Measurements from ENCODE around the gene RUVBL1. TPM values are rescaled to one million over a fixed set of nuclear protein-coding genes. Genes with fewer than 3 reads are reported as not detected.

Gene RUVBL1
- polyA plus RNA-seq, 6 donors from 2014 or later, result 24.4 to 60.7 (median 51.2) TPM

DNA sequence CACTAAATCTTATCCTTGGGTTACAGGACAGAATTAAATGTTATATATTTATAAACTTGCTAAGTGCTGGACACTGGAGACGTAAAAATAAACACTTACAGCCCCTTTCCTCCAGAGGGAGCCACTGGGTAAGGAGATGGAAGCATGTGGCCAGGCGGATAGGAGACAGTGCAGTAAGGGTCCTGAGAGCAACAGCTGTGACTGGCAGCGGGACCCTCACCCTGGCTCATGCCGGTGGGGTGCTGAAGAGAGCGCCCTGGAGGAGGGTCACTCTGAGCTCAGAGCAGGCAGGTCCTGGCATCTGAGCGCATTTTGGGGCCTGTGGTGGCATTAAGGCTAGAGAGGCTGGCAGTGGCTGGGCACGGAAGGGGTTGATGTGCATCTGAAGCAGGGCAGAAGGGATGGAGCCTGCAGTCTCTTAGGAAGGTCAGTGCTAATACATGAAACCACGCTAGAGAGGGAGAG lies 55.4 kb downstream of the RUVBL1 start:
- DNase-seq, result peak; percentile 33
- Mint-ChIP-seq H3K4me1 (peaks cover 0 to 9% (median 4%) of the 10 kb centered on the region in 3 donors), H3K27me3 (no peaks in the 10 kb centered on the region), H3K9me3 (no peaks in the 10 kb centered on the region), H3K4me3 (peak overlapping the region in 1 of 8 donors; percentile 37), H3K27ac (peak overlapping the region in 2 of 6 donors; percentile 23 to 85), H3K36me3 (peaks cover 26 to 37% of the 10 kb centered on the region in 2 donors)
- ATAC-seq (ENCODE audit: low read depth in 2 of 2), result peak; percentile 40 to 55

DNA sequence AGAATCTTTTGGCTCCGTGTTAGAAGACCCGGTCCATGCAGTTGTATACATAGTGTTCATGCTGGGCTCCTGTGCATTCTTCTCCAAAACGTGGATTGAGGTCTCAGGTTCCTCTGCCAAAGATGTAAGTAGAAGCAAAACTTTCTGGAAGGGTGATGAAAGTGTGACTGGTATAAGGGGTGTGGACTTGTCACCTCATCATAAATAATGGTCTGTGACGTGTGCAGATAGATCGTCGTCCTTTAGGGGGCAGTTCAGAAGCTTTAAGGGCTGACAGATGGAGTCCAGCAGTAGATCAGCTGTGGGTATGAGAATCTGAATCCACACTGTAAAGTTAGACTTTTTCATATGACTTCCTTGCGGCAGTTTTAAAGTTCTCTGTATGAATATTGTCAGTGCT lies 56.1 kb downstream of the RUVBL1 start:
- Mint-ChIP-seq H3K27ac (peak overlapping the region in 1 of 6 donors; percentile 44), H3K4me3 (no peak overlapping the region), H3K27me3 (no peaks in the 10 kb centered on the region), H3K4me1 (peaks cover 0 to 9% (median 4%) of the 10 kb centered on the region in 3 donors), H3K36me3 (peaks cover 26 to 38% of the 10 kb centered on the region in 2 donors), H3K9me3 (no peaks in the 10 kb centered on the region)
- DNase-seq (no peak), ATAC-seq (ENCODE audit: low read depth in 2 of 2) (no peak)

- no peak overlapping the region for H3K27ac Mint-ChIP-seq
- no peak for ATAC-seq (ENCODE audit: low read depth in 2 of 2)
- peaks cover 31 to 46% of the 10 kb centered on the region in 2 donors for H3K36me3 Mint-ChIP-seq
- DNase-seq, result no peak
- H3K4me3 Mint-ChIP-seq, result no peak overlapping the region
- H3K4me1 Mint-ChIP-seq, result peaks cover 0 to 15% (median 4%) of the 10 kb centered on the region in 3 donors
- H3K9me3 Mint-ChIP-seq, result no peaks in the 10 kb centered on the region
- no peaks in the 10 kb centered on the region for H3K27me3 Mint-ChIP-seq
These were observed 56.9 kb downstream of the RUVBL1 start for GRCh38 chr3:128066676-128067075.

GRCh38 chr3:128066114-128066513 lies 57.5 kb downstream of the RUVBL1 start:
- Mint-ChIP-seq H3K4me3 (no peak overlapping the region), H3K4me1 (peaks cover 0 to 18% (median 4%) of the 10 kb centered on the region in 3 donors), H3K36me3 (peaks cover 36 to 51% of the 10 kb centered on the region in 2 donors), H3K27me3 (no peaks in the 10 kb centered on the region), H3K27ac (no peak overlapping the region), H3K9me3 (no peaks in the 10 kb centered on the region)
- DNase-seq (no peak), ATAC-seq (ENCODE audit: low read depth in 2 of 2) (no peak)

DNA sequence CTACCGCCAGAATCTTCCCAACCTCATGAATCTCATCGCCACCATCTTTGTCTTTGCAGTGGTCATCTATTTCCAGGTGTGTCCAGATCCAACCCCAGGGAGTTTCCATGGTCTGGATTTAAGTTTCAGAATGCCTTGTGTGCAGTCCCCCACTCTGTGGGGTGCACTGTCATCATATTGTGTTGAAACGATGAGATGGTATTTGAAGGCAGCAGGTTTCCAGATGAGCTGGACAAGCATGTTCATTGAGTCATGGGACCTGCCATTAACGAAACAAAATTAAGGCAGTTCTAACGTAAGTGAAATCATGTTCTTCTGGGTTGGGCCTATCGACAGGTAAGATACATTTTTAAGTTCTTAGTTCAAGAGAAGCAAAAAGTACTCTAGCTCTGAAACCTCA lies 58.6 kb downstream of the RUVBL1 start:
- Mint-ChIP-seq H3K4me1 (peaks cover 0 to 12% (median 4%) of the 10 kb centered on the region in 3 donors), H3K27ac (peak overlapping the region in 1 of 6 donors; percentile 35), H3K27me3 (no peaks in the 10 kb centered on the region), H3K36me3 (peaks cover 48 to 62% of the 10 kb centered on the region in 2 donors), H3K4me3 (no peak overlapping the region), H3K9me3 (no peaks in the 10 kb centered on the region)
- DNase-seq (no peak), ATAC-seq (ENCODE audit: low read depth in 2 of 2) (no peak)

GRCh38 chr3:128063865-128064264 lies 59.7 kb downstream of the RUVBL1 start:
- peaks cover 0 to 12% (median 4%) of the 10 kb centered on the region in 3 donors for H3K4me1 Mint-ChIP-seq
- DNase-seq (no peak), ATAC-seq (ENCODE audit: low read depth in 2 of 2) (no peak)
- no peak overlapping the region for H3K27ac Mint-ChIP-seq
- H3K9me3 Mint-ChIP-seq, result no peaks in the 10 kb centered on the region
- H3K27me3 Mint-ChIP-seq, result no peaks in the 10 kb centered on the region
- no peak overlapping the region for H3K4me3 Mint-ChIP-seq
- peaks cover 51 to 68% of the 10 kb centered on the region in 2 donors for H3K36me3 Mint-ChIP-seq

DNA sequence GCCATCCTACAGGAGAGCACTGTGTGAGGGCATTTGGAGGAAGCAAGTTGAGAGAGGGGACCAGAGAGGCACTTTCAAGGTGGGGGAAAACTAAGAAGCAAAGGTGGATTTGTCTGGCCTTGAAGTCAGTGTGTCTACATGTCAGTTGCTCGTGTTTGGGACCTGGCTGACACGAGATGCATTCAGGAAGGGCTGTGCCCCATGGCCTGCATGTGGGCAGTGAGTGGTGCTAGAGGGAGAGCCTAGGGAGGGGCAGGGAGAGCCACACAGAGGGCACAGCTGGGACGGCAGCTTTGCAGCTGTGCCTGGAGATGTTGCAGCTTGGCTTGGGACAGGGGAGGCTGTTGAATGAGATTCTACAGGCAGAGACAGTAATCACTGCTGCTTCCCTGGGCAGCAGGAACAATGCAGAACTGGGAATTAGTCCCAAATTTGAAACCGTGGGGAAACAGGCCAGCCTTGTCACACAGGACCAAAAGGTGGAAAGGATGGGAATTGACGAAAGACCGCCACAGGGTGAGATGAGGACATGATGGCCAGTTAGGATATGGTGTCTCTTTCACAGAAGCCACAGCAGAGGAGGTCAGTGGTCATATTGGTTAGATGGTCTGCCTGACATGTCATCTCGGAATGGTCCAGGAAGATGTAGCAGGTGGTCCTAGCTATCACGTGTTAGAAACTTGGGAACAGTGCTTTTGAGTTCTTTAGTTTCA lies 61.4 kb downstream of the RUVBL1 start:
- Mint-ChIP-seq H3K4me3 (no peak overlapping the region), H3K9me3 (no peaks in the 10 kb centered on the region), H3K27ac (peak overlapping the region in 5 of 6 donors; percentile 4 to 79 (median 59)), H3K4me1 (peaks cover 0 to 9% (median 0%) of the 10 kb centered on the region in 3 donors), H3K27me3 (no peaks in the 10 kb centered on the region), H3K36me3 (peaks cover 39 to 52% of the 10 kb centered on the region in 2 donors)
- DNase-seq (no peak), ATAC-seq (ENCODE audit: low read depth in 2 of 2) (no peak)

DNA sequence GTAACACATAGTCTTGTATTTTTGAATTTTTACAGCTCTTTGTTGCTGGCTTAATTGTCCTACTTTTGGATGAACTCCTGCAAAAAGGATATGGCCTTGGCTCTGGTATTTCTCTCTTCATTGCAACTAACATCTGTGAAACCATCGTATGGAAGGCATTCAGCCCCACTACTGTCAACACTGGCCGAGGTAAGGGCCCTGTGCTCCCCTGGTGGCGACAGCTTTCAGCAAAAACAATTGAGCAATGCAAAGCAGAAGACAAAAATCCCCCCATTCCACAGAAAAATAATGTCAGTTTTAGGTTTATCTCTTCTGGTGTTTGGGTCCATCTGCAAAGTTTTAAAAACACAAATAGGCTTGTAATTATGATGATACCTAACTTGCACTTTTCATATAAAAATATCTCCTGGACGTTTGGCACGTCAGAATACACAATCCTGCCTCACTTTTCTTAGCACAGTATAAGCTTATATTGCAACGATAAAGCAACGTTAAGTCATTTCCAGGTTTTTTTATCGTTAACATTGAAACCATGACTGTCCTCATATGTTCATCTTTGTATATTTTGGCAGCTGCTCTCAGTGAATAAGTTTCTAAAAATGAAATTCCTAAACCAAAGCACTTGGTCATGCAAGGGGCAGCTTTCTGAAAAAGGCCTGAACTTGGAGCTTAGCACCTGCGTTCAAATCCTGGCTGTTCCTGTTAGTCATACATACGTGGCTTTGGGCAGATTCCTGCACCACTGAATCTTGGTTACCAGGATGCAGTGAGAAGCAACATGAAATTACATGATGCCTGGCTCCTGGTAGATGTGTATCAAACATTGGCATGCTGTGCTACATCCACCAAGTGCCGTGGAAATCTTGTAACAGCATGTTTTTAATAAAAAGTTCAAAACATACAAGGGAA lies 62.9 kb downstream of the RUVBL1 start:
- H3K4me3 Mint-ChIP-seq, result no peak overlapping the region
- ATAC-seq (ENCODE audit: low read depth in 2 of 2) (no peak), DNase-seq (no peak)
- peaks cover 0 to 9% (median under 1%) of the 10 kb centered on the region in 3 donors for H3K4me1 Mint-ChIP-seq
- no peaks in the 10 kb centered on the region for H3K9me3 Mint-ChIP-seq
- H3K27me3 Mint-ChIP-seq, result no peaks in the 10 kb centered on the region
- peaks cover 35 to 45% of the 10 kb centered on the region in 2 donors for H3K36me3 Mint-ChIP-seq
- peak overlapping the region in 1 of 6 donors; percentile 15 for H3K27ac Mint-ChIP-seq

DNA sequence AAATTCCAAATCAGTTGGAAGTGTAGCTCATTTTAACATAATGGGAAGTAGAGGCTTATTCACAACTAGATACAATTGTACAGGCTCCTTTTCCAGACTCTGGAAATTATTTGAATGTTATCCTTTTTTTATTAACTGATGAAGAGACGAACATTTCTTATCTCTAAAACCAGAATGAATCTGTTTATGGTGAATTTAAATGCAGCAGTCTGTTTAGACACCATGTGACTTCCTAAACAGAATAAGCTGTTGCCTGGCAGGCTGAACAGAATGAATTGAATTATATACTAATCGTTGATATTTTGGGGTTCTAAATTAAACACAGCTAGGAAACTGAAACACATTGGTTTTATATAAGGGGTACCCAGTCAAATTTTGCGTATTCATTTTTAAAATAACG lies 67.4 kb downstream of the RUVBL1 start:
- Mint-ChIP-seq H3K4me3 (no peak overlapping the region), H3K4me1 (peaks cover 34 to 38% (median 36%) of the 10 kb centered on the region in 3 donors), H3K27me3 (no peaks in the 10 kb centered on the region), H3K27ac (no peak overlapping the region), H3K36me3 (peaks cover 16 to 24% of the 10 kb centered on the region in 2 donors), H3K9me3 (no peaks in the 10 kb centered on the region)
- no peak for ATAC-seq (ENCODE audit: low read depth in 2 of 2)
- no peak for DNase-seq

GRCh38 chr3:128054367-128054766 lies 69.2 kb downstream of the RUVBL1 start:
- Mint-ChIP-seq H3K27me3 (no peaks in the 10 kb centered on the region), H3K9me3 (no peaks in the 10 kb centered on the region), H3K4me3 (peak overlapping the region in 7 of 8 donors; percentile 11 to 96 (median 53)), H3K4me1 (peaks cover 36 to 41% (median 38%) of the 10 kb centered on the region in 3 donors), H3K36me3 (peaks cover 0 to 7% of the 10 kb centered on the region in 2 donors), H3K27ac (peak overlapping the region in 3 of 6 donors; percentile 7 to 70 (median 30))
- DNase-seq, result no peak
- ATAC-seq (ENCODE audit: low read depth in 2 of 2), result no peak

DNA sequence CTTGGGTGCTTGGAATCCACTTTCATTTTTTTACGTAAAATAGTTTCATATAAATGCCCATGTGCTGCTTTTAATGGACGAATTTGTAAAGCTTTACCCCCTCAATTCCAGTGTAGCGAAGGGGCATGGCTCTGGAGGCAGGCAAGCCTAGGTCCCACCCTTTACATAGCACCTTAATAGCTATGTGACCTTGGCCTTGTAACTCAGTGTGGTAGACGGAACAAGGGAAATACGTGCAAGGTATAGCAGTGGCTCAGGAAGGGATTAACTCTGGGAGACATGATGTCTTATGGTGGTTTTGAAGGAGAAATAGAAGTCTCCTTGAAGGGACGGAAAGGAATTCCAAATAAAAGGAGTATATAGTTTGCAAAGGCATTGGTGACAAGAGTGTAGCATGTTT lies 70.0 kb downstream of the RUVBL1 start:
- H3K4me3 Mint-ChIP-seq, result peak overlapping the region in 7 of 8 donors; percentile 90 to 97 (median 95)
- H3K9me3 Mint-ChIP-seq, result no peaks in the 10 kb centered on the region
- H3K27me3 Mint-ChIP-seq, result no peaks in the 10 kb centered on the region
- peaks cover 0 to 7% of the 10 kb centered on the region in 2 donors for H3K36me3 Mint-ChIP-seq
- H3K4me1 Mint-ChIP-seq, result peaks cover 36 to 41% (median 38%) of the 10 kb centered on the region in 3 donors
- no peak for DNase-seq
- H3K27ac Mint-ChIP-seq, result peak overlapping the region in 4 of 6 donors; percentile 33 to 99 (median 96)
- no peak for ATAC-seq (ENCODE audit: low read depth in 2 of 2)

- H3K27ac Mint-ChIP-seq, result peak overlapping the region; percentile 96 to 99 (median 97)
- H3K4me3 Mint-ChIP-seq, result peak overlapping the region; percentile 90 to 97 (median 95)
- ATAC-seq (ENCODE audit: low read depth in 2 of 2), result no peak
- H3K36me3 Mint-ChIP-seq, result peaks cover 0 to 7% of the 10 kb centered on the region in 2 donors
- H3K4me1 Mint-ChIP-seq, result peaks cover 36 to 41% (median 38%) of the 10 kb centered on the region in 3 donors
- H3K27me3 Mint-ChIP-seq, result no peaks in the 10 kb centered on the region
- no peaks in the 10 kb centered on the region for H3K9me3 Mint-ChIP-seq
- no peak for DNase-seq
These were observed 70.8 kb downstream of the RUVBL1 start for GRCh38 chr3:128052595-128053351.
